Subcutaneous abdominal adipose tissue (tissue), 5 donors: Measurements from ENCODE around the gene FZD8.

ENCODE experiments used
- H3K27ac ChIP-seq: one replicate; pipeline ENCODE4 v1.7.0; 2013; ENCODE audit warnings: low read depth, mild to moderate bottlenecking, inconsistent platforms, low read length, moderate library complexity
- H3K27me3 ChIP-seq, 5 donors: one replicate each; pipeline ENCODE4 v1.7.0; 2013; ENCODE audit warnings: low read length in 5 of 5, inconsistent platforms in 1 of 5; ENCODE audit not compliant: control insufficient read depth in 5 of 5, insufficient read depth in 4 of 5
- H3K36me3 ChIP-seq, 5 donors: one replicate each; pipeline ENCODE4 v1.7.0; 2013; ENCODE audit warnings: low read length in 5 of 5; ENCODE audit not compliant: control insufficient read depth in 5 of 5, insufficient read depth in 5 of 5
- H3K4me1 ChIP-seq, 5 donors: one replicate each; pipeline ENCODE4 v1.7.0; 2013; ENCODE audit warnings: low read length in 5 of 5, mild to moderate bottlenecking in 3 of 5, moderate library complexity in 1 of 5; ENCODE audit not compliant: control insufficient read depth in 5 of 5, insufficient read depth in 5 of 5
- H3K4me3 ChIP-seq, 5 donors: one replicate each; pipeline ENCODE4 v1.7.0; 2013; ENCODE audit warnings: low read length in 5 of 5, low read depth in 1 of 5
- H3K9ac ChIP-seq, 5 donors: one replicate each; pipeline ENCODE4 v1.7.0; 2013; ENCODE audit warnings: low read length in 5 of 5, mild to moderate bottlenecking in 4 of 5, moderate library complexity in 3 of 5
- H3K9me3 ChIP-seq, 5 donors: one replicate each; pipeline ENCODE4 v1.7.0; 2013; ENCODE audit warnings: low read length in 5 of 5; ENCODE audit not compliant: control insufficient read depth in 5 of 5
- donor health status: healthy.
- donor health status: healthy.
- donor health status: healthy.
- donor health status: healthy.
- donor health status: healthy.

Gene FZD8

DNA sequence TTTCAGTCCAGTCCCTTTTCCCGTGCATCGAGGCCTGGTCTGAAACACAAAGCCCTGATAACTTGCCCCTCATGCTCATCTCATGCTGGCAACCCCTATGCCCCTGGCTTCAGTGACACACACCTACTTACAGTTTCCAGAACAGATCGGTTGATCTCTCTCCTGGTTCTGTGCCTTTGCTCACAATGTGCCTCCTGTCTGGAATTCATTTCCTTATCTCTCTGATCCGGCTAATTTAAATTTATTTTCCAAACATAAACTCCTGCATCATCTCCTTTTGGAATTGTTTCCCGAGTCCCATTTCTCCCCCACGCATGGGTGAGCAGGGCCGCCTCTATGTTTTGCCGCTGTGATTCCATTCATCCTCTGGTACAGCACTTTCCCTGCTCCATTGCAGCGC lies 25.9 kb upstream of the FZD8 start:
- Histone ChIP-seq H3K27me3 (peaks cover 0 to 3% (median 0%) of the 10 kb centered on the region in 5 donors), H3K4me3 (no peak overlapping the region), H3K36me3 (no peaks in the 10 kb centered on the region), H3K4me1 (no peaks in the 10 kb centered on the region), H3K9me3 (peaks cover 0 to 4% (median 0%) of the 10 kb centered on the region in 5 donors), H3K27ac (no peak overlapping the region), H3K9ac (no peak overlapping the region)

DNA sequence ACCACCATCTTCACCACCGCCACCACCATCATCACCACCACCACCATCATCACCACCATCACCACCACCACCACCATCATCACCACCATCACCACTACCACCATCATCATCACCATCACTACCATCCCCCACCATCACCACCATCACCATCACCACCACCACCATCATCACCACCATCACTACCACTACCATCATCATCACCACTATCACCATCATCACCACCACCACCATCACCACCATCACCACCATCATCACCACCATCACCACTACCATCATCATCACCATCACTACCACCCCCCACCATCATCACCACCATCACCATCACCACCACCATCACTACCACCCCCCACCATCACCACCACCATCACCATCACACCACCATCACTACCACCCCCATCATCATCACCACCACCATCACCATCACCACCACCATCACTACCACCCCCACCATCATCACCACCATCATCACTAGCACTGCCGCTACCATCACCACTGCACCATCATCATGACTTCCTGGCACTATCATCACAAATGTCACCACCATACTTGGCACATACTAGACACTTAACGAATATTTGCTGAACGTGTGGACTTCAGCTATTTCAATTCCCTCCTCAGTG lies 25.3 kb upstream of the FZD8 start:
- Histone ChIP-seq H3K27ac (no peak overlapping the region), H3K4me1 (no peaks in the 10 kb centered on the region), H3K9ac (no peak overlapping the region), H3K4me3 (no peak overlapping the region), H3K27me3 (peaks cover 0 to 3% (median 0%) of the 10 kb centered on the region in 5 donors), H3K9me3 (peaks cover 0 to 4% (median 0%) of the 10 kb centered on the region in 5 donors), H3K36me3 (no peaks in the 10 kb centered on the region)

DNA sequence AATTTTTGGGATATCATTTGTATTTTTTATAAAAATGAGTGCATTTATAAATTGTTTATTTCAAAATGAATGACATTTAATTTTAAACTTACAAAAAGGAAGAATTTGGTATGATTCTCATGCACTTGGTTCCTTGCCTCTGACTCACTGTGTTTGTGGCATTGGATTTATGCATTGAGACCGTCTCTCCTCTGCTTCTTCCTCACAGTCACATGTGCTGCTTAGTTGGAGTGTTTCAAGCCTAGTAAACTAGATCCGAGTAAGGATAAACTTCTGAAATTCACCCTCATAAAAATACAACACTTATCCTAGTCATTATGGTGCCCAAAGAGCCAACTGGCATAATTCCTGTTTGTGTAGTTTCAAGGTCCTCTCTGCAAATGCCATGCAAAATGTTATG lies 19.1 kb upstream of the FZD8 start:
- Histone ChIP-seq H3K27ac (no peak overlapping the region), H3K36me3 (no peaks in the 10 kb centered on the region), H3K4me1 (no peaks in the 10 kb centered on the region), H3K4me3 (no peak overlapping the region), H3K9me3 (no peaks in the 10 kb centered on the region), H3K27me3 (peaks cover 0 to 3% (median 0%) of the 10 kb centered on the region in 5 donors), H3K9ac (no peak overlapping the region)

DNA sequence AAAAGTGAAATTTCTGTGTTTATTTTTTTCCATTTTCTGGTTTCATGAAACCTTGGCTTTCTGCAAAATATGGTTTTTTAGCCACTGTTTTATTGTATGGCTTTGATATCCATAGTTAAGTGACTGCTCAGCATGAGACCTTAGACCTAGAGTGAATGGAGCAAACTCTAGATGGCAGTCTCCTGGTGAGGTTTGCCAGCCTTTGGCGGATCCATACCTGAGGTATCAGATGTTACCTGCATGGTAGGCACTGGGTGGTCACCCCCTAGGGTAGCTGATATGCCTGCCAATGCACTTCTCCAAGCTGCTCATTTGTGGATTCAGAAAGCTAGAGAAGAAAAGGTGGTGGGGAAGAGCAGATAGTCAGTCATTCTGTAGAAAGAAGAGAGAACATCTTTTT lies 17.4 kb upstream of the FZD8 start:
- no peaks in the 10 kb centered on the region for H3K9me3 ChIP-seq
- no peak overlapping the region for H3K4me3 ChIP-seq
- H3K36me3 ChIP-seq, result no peaks in the 10 kb centered on the region
- peaks cover 0 to 3% (median 0%) of the 10 kb centered on the region in 5 donors for H3K27me3 ChIP-seq
- no peak overlapping the region for H3K27ac ChIP-seq
- no peak overlapping the region for H3K9ac ChIP-seq
- no peaks in the 10 kb centered on the region for H3K4me1 ChIP-seq

DNA sequence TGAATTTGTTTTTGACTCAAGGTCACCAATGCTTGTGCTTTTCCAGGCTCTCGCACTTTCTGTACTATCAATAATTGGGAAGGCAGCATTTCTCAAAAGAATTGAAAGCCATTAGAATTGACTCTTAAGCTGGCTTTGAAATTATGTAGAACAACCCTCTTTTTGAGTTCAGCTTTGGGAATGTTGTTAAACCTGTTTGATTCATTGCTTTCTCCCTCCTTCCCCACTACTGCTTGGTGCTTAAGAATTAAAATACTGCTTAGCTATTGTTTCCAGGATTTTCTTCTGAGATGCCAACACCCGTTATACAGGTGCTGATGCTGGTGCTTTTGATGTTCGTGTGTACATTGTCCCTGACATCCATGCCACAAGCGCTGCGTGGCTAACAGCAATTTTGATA lies 15.5 kb upstream of the FZD8 start:
- Histone ChIP-seq H3K27me3 (no peaks in the 10 kb centered on the region), H3K27ac (no peak overlapping the region), H3K4me3 (no peak overlapping the region), H3K9ac (no peak overlapping the region), H3K36me3 (no peaks in the 10 kb centered on the region), H3K9me3 (no peaks in the 10 kb centered on the region), H3K4me1 (no peaks in the 10 kb centered on the region)

DNA sequence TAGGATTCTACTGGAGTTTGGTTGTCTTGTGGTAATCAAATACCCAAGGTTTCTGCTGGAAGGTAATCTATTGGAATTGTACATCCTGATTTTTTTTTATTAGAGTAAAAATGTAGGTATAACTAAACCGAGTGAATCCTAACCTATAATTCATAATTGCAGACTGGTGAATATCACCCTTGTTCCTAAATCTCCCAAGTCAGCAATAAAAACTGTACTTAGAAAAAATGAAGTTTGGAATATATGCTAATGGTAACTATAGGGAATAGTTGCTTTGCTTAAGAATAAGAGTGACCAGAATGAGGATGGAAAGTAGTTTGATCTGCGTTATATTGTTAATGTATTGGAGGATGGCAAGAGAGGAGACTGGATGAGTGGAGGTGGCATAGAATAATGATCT lies 10.7 kb upstream of the FZD8 start:
- H3K27me3 ChIP-seq, result no peaks in the 10 kb centered on the region
- H3K36me3 ChIP-seq, result no peaks in the 10 kb centered on the region
- H3K4me3 ChIP-seq, result no peak overlapping the region
- H3K27ac ChIP-seq, result no peak overlapping the region
- no peaks in the 10 kb centered on the region for H3K9me3 ChIP-seq
- no peak overlapping the region for H3K9ac ChIP-seq
- no peaks in the 10 kb centered on the region for H3K4me1 ChIP-seq

DNA sequence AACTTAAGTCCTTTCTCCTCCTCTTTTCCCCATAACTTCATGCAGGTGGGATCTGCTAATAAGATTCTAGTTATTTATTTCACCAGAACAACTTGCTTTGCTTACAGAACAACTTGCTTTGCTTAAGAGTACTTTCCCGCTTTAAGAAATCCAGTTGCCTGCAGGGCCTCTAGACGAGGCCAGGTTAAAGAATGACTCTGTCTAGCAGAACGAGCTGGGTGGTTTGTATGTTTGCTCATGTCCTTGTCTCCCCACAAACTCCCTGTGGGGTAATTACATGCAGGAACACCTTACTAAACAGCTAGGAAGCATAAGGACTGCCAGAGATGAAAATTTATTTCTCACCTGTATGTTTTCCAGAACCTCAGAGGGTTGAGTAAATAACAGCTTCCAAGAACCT lies 8.8 kb upstream of the FZD8 start:
- Histone ChIP-seq H3K9me3 (peaks cover 0 to 4% (median 0%) of the 10 kb centered on the region in 5 donors), H3K27me3 (no peaks in the 10 kb centered on the region), H3K4me3 (no peak overlapping the region), H3K27ac (no peak overlapping the region), H3K9ac (no peak overlapping the region), H3K36me3 (no peaks in the 10 kb centered on the region), H3K4me1 (no peaks in the 10 kb centered on the region)

DNA sequence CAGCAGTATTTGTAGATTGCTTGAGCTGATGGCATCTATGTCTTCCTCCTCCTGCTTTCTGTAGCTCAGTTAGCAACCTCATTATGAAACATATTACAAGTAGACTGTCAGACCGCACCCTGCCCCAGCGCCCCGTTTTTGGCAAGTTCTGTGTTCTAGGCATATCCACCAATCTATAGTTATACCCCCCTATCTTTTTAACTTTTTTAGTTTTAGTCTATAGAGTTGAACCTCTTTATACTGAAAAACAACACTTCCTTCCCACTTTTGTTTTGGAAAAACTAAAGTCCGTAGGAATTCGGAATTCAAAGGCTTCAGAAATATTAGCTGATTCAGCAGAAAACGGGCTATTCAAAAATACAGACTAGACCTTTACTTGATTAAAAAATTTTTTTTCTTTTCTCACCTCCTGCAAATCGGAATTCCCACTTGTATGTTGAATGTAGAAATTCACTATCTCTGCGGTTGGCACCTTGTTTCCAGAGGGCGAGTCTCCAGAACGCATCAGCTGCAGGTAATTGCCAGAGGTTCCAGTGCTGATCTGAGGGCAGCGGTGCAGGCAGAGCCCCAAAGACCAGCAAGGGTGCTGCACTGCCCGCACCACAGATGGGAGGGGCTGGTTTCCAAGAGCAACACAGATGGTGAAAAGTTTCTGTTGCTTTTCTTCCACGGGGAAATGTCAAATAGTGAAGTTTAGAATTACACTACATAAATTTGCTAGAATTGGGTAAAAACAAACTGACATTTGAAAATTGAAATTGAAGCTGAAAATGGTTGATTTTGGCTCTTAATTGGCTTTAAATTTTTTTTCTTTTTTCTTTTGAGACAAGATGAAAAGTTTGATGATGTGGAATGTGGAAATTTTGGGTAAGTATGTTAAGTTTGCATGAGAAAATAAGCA lies 2.2 kb upstream of the FZD8 start:
- peak overlapping the region; percentile 67 for H3K27ac ChIP-seq
- peak overlapping the region in 4 of 5 donors; percentile 38 to 66 (median 60) for H3K9ac ChIP-seq

DNA sequence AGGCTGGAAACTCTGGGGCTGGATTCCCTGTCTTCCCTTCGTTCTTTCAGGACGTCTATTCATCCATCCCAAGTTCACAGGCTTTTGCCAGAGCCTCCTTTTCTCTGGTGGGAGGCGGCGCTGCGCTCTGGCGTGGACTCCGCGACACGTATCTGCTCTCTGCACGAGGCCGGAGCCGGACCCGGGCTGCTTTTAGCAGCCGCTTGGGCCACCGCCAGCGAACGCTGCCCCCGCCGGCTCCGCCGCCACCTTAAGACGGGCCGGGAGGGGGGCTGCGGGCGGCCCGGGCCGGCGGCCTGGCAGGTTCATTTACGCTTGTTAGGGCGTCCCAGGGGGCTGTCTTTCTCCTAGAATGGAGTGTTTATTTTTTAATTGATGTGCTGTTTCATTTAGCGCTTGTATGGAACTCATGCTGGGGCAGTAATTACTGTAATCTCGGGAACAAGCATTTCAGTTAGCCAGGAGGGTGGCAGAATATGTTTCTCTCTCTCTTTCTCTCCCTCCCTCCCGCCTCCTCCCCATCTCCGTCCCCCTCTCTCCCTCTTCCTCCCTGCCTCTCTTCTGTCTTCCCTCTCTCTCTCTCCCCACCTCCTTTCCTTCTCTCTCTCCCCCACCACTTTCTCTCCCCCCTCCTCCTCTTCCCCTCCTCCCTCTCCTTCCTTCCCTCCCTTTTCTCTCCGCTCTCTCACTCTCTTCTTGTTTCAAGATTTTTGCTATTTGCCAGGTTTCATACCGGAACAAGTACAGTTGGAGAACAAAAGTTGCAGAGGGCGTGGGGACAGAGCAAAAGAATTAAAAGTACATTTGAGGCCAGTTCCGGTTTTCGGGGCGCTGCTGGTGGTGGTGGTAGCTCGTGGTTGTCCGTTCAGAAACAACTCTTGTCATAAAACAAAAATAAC lies 1.3 kb upstream of the FZD8 start:
- Histone ChIP-seq H3K4me3 (peak overlapping the region; percentile 83 to 92 (median 86)), H3K4me1 (peaks cover 0 to 48% (median 40%) of the 10 kb centered on the region in 5 donors), H3K9ac (peak overlapping the region; percentile 38 to 66 (median 62)), H3K36me3 (peaks cover 0 to 5% (median 0%) of the 10 kb centered on the region in 5 donors), H3K27me3 (peaks cover 0 to 2% (median 0%) of the 10 kb centered on the region in 5 donors), H3K27ac (peak overlapping the region; percentile 67), H3K9me3 (peaks cover 0 to 4% (median 0%) of the 10 kb centered on the region in 5 donors)

More for the DNA sequence above, 2.2 kb upstream of the FZD8 start:
- H3K4me3 ChIP-seq, result peak overlapping the region; percentile 83 to 92 (median 86)
- H3K4me1 ChIP-seq, result peaks cover 0 to 45% (median 40%) of the 10 kb centered on the region in 5 donors
- peaks cover 0 to 4% (median 0%) of the 10 kb centered on the region in 5 donors for H3K9me3 ChIP-seq
- H3K36me3 ChIP-seq, result peaks cover 0 to 5% (median 0%) of the 10 kb centered on the region in 5 donors
- peaks cover 0 to 2% (median 0%) of the 10 kb centered on the region in 5 donors for H3K27me3 ChIP-seq
